ENCODE results near the gene CDKN3. TPM values are rescaled to one million over a fixed set of nuclear protein-coding genes. Genes with fewer than 3 reads are reported as not detected.
"Not testable (repeated sequence)": the region's sequence is repeated elsewhere in the genome, so short reads cannot be mapped to it uniquely, and the experiment has no call there.

CDKN3 gene
- total RNA-seq, 1 donor = 0.52 TPM

GRCh38 chr14:54425537-54426274 lies 28.9 kb downstream of the CDKN3 start:
- Histone ChIP-seq H3K4me3 (ENCODE audit: low read length) (no peak overlapping the region), H3K9me3 (ENCODE audit: low read depth, low read length) (no peaks in the 10 kb centered on the region), H3K4me1 (ENCODE audit: insufficient read depth, low read length) (no peaks in the 10 kb centered on the region), H3K27me3 (ENCODE audit: insufficient read depth, low read length) (no peaks in the 10 kb centered on the region)

GRCh38 chr14:54427871-54428270 lies 31.1 kb downstream of the CDKN3 start:
- no peaks in the 10 kb centered on the region for H3K27me3 ChIP-seq (ENCODE audit: insufficient read depth, low read length)
- no peaks in the 10 kb centered on the region for H3K4me1 ChIP-seq (ENCODE audit: insufficient read depth, low read length)
- H3K9me3 ChIP-seq (ENCODE audit: low read depth, low read length) = no peaks in the 10 kb centered on the region
- no peak overlapping the region for H3K4me3 ChIP-seq (ENCODE audit: low read length)

- Histone ChIP-seq H3K4me3 (ENCODE audit: low read length) (no peak overlapping the region), H3K27me3 (ENCODE audit: insufficient read depth, low read length) (no peaks in the 10 kb centered on the region), H3K4me1 (ENCODE audit: insufficient read depth, low read length) (no peaks in the 10 kb centered on the region), H3K9me3 (ENCODE audit: low read depth, low read length) (no peaks in the 10 kb centered on the region)
Observed at GRCh38 chr14:54428527-54428926, 31.7 kb downstream of the CDKN3 start.

- Histone ChIP-seq H3K4me1 (ENCODE audit: insufficient read depth, low read length) (peaks cover 30% of the 10 kb centered on the region), H3K27me3 (ENCODE audit: insufficient read depth, low read length) (no peaks in the 10 kb centered on the region), H3K9me3 (ENCODE audit: low read depth, low read length) (no peaks in the 10 kb centered on the region), H3K4me3 (ENCODE audit: low read length) (no peak overlapping the region)
Observed at GRCh38 chr14:54435500-54435981, 38.7 kb downstream of the CDKN3 start.

GRCh38 chr14:54437954-54438353 lies 41.1 kb downstream of the CDKN3 start:
- not testable (repeated sequence) for H3K4me3 ChIP-seq (ENCODE audit: low read length); H3K27me3 ChIP-seq (ENCODE audit: insufficient read depth, low read length); H3K9me3 ChIP-seq (ENCODE audit: low read depth, low read length)
- H3K4me1 ChIP-seq (ENCODE audit: insufficient read depth, low read length) = peaks cover 39% of the 10 kb centered on the region

GRCh38 chr14:54438703-54439102 lies 41.9 kb downstream of the CDKN3 start:
- no peaks in the 10 kb centered on the region for H3K27me3 ChIP-seq (ENCODE audit: insufficient read depth, low read length)
- H3K4me1 ChIP-seq (ENCODE audit: insufficient read depth, low read length) = peaks cover 39% of the 10 kb centered on the region
- H3K4me3 ChIP-seq (ENCODE audit: low read length) = no peak overlapping the region
- no peaks in the 10 kb centered on the region for H3K9me3 ChIP-seq (ENCODE audit: low read depth, low read length)

GRCh38 chr14:54440037-54440436 lies 43.2 kb downstream of the CDKN3 start:
- H3K9me3 ChIP-seq (ENCODE audit: low read depth, low read length) = no peaks in the 10 kb centered on the region
- no peaks in the 10 kb centered on the region for H3K27me3 ChIP-seq (ENCODE audit: insufficient read depth, low read length)
- H3K4me3 ChIP-seq (ENCODE audit: low read length) = peak overlapping the region; percentile 87
- H3K4me1 ChIP-seq (ENCODE audit: insufficient read depth, low read length) = peaks cover 32% of the 10 kb centered on the region

- peak overlapping the region; percentile 87 for H3K4me3 ChIP-seq (ENCODE audit: low read length)
Observed at GRCh38 chr14:54440476-54440872, 43.7 kb downstream of the CDKN3 start.

GRCh38 chr14:54440873-54441868 lies 44.4 kb downstream of the CDKN3 start, which contains the start of gene CNIH1:
Gene CNIH1 (minus strand): TSS chr14:54441374. CDS start chr14:54441327, 47 bp downstream.
- H3K4me1 ChIP-seq (ENCODE audit: insufficient read depth, low read length) = peaks cover 38% of the 10 kb centered on the region
- peak within 1 kb of the TSS; percentile 87 for H3K4me3 ChIP-seq (ENCODE audit: low read length)
- H3K27me3 ChIP-seq (ENCODE audit: insufficient read depth, low read length) = no peaks in the 10 kb centered on the region
- H3K9me3 ChIP-seq (ENCODE audit: low read depth, low read length) = no peaks in the 10 kb centered on the region

More at GRCh38 chr14:54440476-54440872, 43.7 kb downstream of the CDKN3 start:
- no peaks in the 10 kb centered on the region for H3K27me3 ChIP-seq (ENCODE audit: insufficient read depth, low read length)
- no peaks in the 10 kb centered on the region for H3K9me3 ChIP-seq (ENCODE audit: low read depth, low read length)
- peaks cover 32% of the 10 kb centered on the region for H3K4me1 ChIP-seq (ENCODE audit: insufficient read depth, low read length)

GRCh38 chr14:54442961-54443360 lies 46.2 kb downstream of the CDKN3 start:
- H3K27me3 ChIP-seq (ENCODE audit: insufficient read depth, low read length); H3K9me3 ChIP-seq (ENCODE audit: low read depth, low read length); H3K4me3 ChIP-seq (ENCODE audit: low read length): not testable (repeated sequence)
- H3K4me1 ChIP-seq (ENCODE audit: insufficient read depth, low read length) = peaks cover 53% of the 10 kb centered on the region

GRCh38 chr14:54443981-54444380 lies 47.2 kb downstream of the CDKN3 start:
- Histone ChIP-seq H3K4me1 (ENCODE audit: insufficient read depth, low read length) (peaks cover 58% of the 10 kb centered on the region), H3K4me3 (ENCODE audit: low read length) (no peak overlapping the region), H3K9me3 (ENCODE audit: low read depth, low read length) (no peaks in the 10 kb centered on the region), H3K27me3 (ENCODE audit: insufficient read depth, low read length) (no peaks in the 10 kb centered on the region)

GRCh38 chr14:54444681-54445080 lies 47.9 kb downstream of the CDKN3 start:
- peaks cover 60% of the 10 kb centered on the region for H3K4me1 ChIP-seq (ENCODE audit: insufficient read depth, low read length)
- no peaks in the 10 kb centered on the region for H3K27me3 ChIP-seq (ENCODE audit: insufficient read depth, low read length)

GRCh38 chr14:54446161-54446693 lies 49.4 kb downstream of the CDKN3 start:
- H3K4me3 ChIP-seq (ENCODE audit: low read length) = no peak overlapping the region
- no peaks in the 10 kb centered on the region for H3K9me3 ChIP-seq (ENCODE audit: low read depth, low read length)
- H3K27me3 ChIP-seq (ENCODE audit: insufficient read depth, low read length) = no peaks in the 10 kb centered on the region
- peaks cover 64% of the 10 kb centered on the region for H3K4me1 ChIP-seq (ENCODE audit: insufficient read depth, low read length)

More at GRCh38 chr14:54444681-54445080, 47.9 kb downstream of the CDKN3 start:
- Histone ChIP-seq H3K4me3 (ENCODE audit: low read length) (no peak overlapping the region), H3K9me3 (ENCODE audit: low read depth, low read length) (no peaks in the 10 kb centered on the region)

- Histone ChIP-seq H3K4me1 (ENCODE audit: insufficient read depth, low read length) (peaks cover 68% of the 10 kb centered on the region), H3K27me3 (ENCODE audit: insufficient read depth, low read length) (no peaks in the 10 kb centered on the region), H3K9me3 (ENCODE audit: low read depth, low read length) (no peaks in the 10 kb centered on the region), H3K4me3 (ENCODE audit: low read length) (no peak overlapping the region)
Observed at GRCh38 chr14:54447231-54447692, 50.5 kb downstream of the CDKN3 start.

- H3K4me3 ChIP-seq (ENCODE audit: low read length) = no peak overlapping the region
- H3K4me1 ChIP-seq (ENCODE audit: insufficient read depth, low read length) = peaks cover 63% of the 10 kb centered on the region
- no peaks in the 10 kb centered on the region for H3K27me3 ChIP-seq (ENCODE audit: insufficient read depth, low read length)
- H3K9me3 ChIP-seq (ENCODE audit: low read depth, low read length) = no peaks in the 10 kb centered on the region
Observed at GRCh38 chr14:54450535-54450934, 53.7 kb downstream of the CDKN3 start.

All from mononuclear cell (primary cell).